DOHH2 (cell line): Measurements from ENCODE around the gene NDUFB11.

Source experiments
- CTCF ChIP-seq: fragments of 200-600 bp; sonication (generic); IDR thresholded peaks from one replicate; pipeline ENCODE4 v1.5.1; 2014; ENCODE audit warnings: antibody characterized with exemption, mild to moderate bottlenecking, low read depth, low read length; ENCODE audit not compliant: poor library complexity, severe bottlenecking
- EZH2phosphoT487 ChIP-seq: fragments of 200-600 bp; sonication (generic); IDR thresholded peaks from 2 replicates; pipeline ENCODE4 v1.6.1; 2017; ENCODE audit warnings: borderline replicate concordance, mild to moderate bottlenecking, antibody characterized with exemption, low read length, moderate library complexity, mixed read lengths

GRCh38 chrX:47162927-47163583 is 18.6 kb upstream of the NDUFB11 start:
- TF ChIP-seq CTCF (no peak), EZH2phosphoT487 (no peak)
